Activated naive CD8-positive, alpha-beta T cell treated with anti-CD3 and anti-CD28 coated beads, Interleukin-2, amount 50 U/mL, for 16 hours (primary cell): ENCODE results near the gene HSPB6.
A peak's percentile ranks its signal among the peaks of the same experiment; 100 is the strongest.
"Not testable (repeated sequence)": the region's sequence is repeated elsewhere in the genome, so short reads cannot be mapped to it uniquely, and the experiment has no call there.

ENCODE experiments used
- DNase-seq: peaks from one replicate; pipeline ENCODE4 v3.0.0-alpha.2; 2020; ENCODE audit warnings: low read depth, low spot score

The HSPB6 gene

GRCh38 chr19:35731779-35732405 is 24.9 kb downstream of the HSPB6 start:
- DNase-seq = no peak

- DNase-seq = no peak
Observed at GRCh38 chr19:35731353-35731752, 25.5 kb downstream of the HSPB6 start.

GRCh38 chr19:35730326-35730725 is 26.5 kb downstream of the HSPB6 start:
- DNase-seq = no peak

DNA sequence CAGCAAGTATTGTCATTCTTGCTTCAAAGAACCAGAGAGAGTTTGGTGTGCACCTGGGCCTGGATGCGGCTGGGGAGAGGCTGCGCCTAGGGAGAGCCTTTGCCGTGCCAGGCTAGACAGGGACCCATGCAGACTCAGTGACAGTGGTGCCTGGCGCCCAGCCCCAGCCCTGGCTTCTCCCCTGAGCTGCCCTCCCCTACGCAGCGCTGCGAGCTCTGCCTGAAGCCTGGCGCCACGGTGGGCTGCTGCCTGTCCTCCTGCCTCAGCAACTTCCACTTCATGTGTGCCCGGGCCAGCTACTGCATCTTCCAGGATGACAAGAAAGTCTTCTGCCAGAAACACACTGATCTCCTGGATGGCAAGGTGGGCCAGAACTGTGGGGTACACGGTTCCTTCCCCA is 27.1 kb downstream of the HSPB6 start:
- DNase-seq = no peak

DNA sequence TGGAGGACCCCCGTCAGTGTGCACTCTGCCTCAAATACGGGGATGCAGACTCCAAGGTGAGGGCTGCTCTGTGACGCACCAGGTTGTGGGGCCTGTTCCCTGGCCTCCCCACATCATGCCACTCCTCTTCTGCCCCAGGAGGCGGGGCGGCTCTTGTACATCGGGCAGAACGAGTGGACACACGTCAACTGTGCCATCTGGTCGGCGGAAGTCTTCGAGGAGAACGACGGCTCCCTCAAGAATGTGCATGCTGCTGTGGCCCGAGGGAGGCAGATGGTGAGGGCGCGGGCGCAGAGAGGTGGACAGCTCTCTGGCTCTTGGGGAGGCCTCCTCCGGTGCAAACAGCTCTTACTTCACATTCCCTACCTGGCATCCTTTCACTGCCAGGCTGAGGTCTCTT is 27.8 kb downstream of the HSPB6 start:
- no peak for DNase-seq

DNA sequence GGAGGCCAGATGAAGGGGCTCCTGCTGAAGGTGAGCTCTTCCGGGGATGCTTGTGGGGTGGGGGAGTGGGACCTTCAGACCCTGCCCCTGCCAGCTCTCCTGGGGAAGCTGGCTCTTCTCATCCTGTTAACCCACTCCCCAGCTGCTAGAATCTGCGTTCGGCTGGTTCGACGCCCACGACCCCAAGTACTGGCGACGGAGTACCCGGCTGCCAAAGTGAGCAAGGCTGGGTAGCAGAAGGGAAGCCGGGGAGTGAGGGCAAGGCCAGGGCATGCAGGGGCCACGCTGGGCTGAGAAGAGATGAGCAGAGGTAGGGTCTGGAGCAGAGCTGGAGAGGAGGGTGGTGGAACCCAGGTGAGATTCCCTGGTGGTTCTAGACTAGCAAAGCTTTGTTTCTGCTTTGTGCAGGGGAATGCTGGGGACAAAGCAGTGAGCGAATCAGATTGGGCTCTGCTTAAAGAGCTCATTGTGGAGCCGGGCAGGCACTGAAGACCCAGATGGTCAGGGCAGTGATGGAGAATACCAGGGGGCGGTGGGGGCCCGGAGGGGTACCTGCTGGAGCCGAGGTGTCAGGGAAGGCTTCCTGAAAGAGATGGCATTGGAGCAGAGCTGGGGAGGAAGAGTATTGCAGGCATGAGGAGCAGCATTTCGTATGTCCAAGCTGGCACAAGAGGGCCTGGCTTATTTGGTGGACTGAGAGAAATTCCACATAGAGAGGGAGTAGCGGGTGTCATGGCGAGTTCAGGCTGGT is 28.7 kb downstream of the HSPB6 start:
- no peak for DNase-seq

DNA sequence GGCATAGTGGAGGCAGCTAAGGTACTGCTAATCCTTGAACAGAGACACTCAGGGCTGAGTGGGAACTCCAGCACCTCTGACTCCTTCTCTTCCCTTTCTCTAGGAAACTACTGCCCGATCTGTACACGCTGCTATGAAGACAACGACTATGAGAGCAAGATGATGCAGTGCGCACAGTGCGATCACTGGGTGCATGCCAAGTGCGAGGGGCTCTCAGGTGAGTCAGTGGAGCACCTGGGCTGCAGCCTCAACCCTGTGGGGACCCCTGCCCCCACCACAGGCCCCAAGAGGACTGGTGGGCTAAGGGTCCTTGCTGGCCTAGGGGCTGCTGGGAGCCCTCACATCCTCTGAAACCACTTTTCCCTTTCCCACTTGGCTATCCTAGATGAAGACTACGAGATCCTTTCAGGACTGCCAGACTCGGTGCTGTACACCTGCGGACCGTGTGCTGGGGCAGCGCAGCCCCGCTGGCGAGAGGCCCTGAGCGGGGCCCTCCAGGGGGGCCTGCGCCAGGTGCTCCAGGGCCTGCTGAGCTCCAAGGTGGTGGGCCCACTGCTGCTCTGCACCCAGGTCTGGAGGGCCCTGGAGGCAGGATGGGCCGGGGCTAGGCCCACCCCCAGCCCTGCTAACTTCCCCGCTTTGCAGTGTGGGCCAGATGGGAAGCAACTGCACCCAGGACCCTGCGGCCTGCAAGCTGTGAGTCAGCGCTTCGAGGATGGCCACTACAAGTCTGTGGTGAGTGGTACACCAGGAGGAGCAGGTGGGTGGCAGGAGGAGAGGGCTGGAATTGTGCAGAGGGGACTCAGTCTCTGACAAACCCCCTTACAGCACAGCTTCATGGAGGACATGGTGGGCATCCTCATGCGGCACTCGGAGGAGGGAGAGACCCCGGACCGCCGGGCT is 29.5 kb downstream of the HSPB6 start:
- DNase-seq = no peak

DNA sequence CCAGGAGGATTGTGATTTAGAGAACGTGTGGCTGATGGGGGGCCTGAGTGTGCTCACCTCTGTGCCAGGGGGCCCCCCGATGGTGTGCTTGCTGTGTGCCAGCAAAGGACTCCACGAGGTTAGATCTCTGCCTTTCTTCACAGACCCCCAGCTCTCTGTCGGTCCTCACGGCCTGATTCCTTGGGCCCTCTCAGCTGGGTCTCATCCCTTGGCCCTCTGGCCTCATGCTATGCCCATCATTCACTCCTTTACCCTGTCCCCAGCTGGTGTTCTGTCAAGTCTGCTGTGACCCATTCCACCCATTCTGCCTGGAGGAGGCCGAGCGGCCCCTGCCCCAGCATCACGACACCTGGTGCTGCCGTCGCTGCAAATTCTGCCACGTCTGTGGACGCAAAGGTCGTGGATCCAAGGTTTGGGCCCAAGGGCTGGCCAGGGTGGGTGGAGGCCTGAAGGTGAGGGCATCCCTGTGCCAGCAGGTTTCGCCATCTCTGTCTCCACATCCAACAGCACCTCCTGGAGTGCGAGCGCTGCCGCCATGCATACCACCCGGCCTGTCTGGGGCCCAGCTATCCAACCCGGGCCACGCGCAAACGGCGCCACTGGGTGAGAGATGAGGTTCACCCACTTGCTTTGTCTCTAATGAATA is 31.5 kb downstream of the HSPB6 start:
- no peak for DNase-seq

DNA sequence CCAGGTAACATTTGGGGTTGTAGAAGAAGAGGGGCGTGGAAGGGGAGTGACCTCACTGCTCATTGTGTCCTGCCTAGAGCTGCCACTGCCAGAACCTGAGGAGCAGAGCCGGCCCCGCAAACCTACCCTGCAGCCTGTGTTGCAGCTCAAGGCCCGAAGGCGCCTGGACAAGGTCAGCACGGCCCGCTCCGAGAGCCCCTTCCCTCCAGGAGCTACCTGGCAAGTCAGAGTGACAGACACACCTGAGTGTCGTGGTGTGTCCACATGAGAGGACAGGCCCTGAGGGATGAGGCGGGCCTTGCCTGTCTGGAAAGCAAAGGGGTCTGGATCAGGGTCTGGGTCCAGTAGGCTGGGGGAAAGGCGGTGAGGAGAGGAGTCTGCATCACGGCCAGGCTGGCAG is 32.3 kb downstream of the HSPB6 start:
- DNase-seq = no peak

- not testable (repeated sequence) for DNase-seq
Observed at GRCh38 chr19:35724132-35724531, 32.7 kb downstream of the HSPB6 start.

DNA sequence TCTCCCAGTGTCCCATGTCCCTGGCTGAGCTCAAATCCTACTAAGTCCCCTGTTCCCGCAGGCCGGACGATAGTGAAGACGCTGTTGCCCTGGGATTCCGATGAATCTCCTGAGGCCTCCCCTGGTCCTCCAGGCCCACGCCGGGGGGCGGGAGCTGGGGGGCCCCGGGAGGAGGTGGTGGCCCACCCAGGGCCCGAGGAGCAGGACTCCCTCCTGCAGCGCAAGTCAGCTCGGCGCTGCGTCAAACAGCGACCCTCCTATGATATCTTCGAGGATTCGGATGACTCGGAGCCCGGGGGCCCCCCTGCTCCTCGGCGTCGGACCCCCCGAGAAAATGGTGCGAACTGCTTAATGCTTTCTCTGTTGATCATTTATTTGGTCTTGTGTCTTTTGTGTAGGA is 33.2 kb downstream of the HSPB6 start:
- no peak for DNase-seq

DNA sequence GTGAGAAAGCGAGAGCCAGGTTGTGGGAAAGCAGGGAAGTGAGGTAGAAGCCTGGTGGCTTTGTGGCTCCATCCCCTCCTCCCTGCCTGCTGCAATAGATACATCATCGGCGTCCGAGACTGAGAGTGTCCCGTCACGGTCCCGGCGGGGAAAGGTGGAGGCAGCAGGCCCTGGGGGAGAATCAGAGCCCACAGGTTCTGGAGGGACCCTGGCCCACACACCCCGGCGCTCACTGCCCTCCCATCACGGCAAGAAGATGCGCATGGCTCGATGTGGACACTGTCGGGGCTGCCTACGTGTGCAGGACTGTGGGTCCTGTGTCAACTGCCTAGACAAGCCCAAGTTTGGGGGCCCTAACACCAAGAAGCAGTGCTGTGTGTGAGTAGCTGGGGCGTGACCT is 33.9 kb downstream of the HSPB6 start:
- DNase-seq = no peak

- no peak for DNase-seq
Observed at GRCh38 chr19:35722461-35722860, 34.4 kb downstream of the HSPB6 start.

GRCh38 chr19:35721374-35721773 is 35.5 kb downstream of the HSPB6 start:
- DNase-seq = no peak

DNA sequence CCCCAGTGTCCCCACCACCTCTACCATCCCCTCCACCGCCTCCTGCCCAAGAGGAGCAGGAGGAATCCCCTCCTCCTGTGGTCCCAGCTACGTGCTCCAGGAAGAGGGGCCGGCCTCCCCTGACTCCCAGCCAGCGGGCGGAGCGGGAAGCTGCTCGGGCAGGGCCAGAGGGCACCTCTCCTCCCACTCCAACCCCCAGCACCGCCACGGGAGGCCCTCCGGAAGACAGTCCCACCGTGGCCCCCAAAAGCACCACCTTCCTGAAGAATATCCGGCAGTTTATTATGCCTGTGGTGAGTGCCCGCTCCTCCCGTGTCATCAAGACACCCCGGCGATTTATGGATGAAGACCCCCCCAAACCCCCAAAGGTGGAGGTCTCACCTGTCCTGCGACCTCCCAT is 36.2 kb downstream of the HSPB6 start:
- DNase-seq = no peak

GRCh38 chr19:35720163-35720524 is 36.7 kb downstream of the HSPB6 start:
- DNase-seq = no peak

GRCh38 chr19:35719402-35720162 is 37.2 kb downstream of the HSPB6 start:
- no peak for DNase-seq

GRCh38 chr19:35718345-35719041 is 38.3 kb downstream of the HSPB6 start:
- DNase-seq = peak; percentile 24

DNA sequence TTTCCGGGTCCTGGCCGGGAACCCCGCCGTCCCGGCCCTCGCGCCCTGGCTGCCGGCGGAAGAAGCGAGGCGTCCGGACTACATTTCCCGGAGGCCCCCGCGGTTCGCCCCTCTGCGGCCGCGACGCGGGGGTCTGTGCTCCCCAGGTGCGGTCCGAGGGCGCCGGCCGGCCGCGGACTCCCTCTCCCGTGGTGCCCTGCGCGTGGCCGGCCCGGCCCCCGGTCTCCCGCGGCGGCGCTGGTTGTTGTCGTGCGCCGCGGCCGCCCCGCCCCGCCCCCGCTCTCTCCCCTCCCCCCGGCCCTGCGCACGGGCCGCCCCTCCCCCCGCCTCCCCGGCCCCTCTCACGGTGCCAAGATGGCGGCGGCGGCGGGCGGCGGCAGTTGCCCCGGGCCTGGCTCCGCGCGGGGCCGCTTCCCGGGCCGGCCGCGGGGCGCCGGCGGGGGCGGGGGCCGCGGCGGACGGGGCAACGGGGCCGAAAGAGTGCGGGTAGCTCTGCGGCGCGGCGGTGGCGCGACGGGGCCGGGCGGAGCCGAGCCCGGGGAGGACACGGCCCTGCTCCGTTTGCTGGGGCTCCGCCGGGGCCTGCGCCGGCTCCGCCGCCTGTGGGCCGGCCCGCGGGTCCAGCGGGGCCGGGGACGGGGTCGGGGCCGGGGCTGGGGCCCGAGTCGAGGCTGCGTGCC is 39.0 kb downstream of the HSPB6 start, which contains the start of gene KMT2B:
Gene KMT2B, plus strand, starts transcription at position 339 of the 680 bp plus-strand sequence. Its CDS starts 16 bp downstream, at position 355.
- no peak for DNase-seq
